Lower lobe of right lung (tissue), 2 donors: Measurements from ENCODE around the gene ANKRD42. TPM values are rescaled to one million over a fixed set of nuclear protein-coding genes. Genes with fewer than 3 reads are reported as not detected.

ENCODE experiments used
- ATAC-seq, 2 donors: fragments of 200-7000 bp; cut with Tn5 transposase; one replicate each; pipeline ENCODE4 v1.9.1; 2020 to 2022; ENCODE audit warnings: mild to moderate bottlenecking in 2 of 2, moderate library complexity in 2 of 2
- DNase-seq: peaks from one replicate; pipeline ENCODE4 v3.0.0-alpha.2; 2020
- H3K27ac ChIP-seq: fragments of 200-600 bp; one replicate; pipeline ENCODE4 v1.8.0; 2022
- H3K27me3 ChIP-seq: fragments of 200-600 bp; one replicate; pipeline ENCODE4 v1.8.0; 2022; ENCODE audit warnings: low read depth
- H3K36me3 ChIP-seq: fragments of 200-600 bp; one replicate; pipeline ENCODE4 v1.8.0; 2022; ENCODE audit warnings: mild to moderate bottlenecking
- H3K4me1 ChIP-seq: fragments of 200-600 bp; one replicate; pipeline ENCODE4 v1.8.0; 2022
- H3K4me3 ChIP-seq: fragments of 200-600 bp; one replicate; pipeline ENCODE4 v1.8.0; 2022; ENCODE audit warnings: mild to moderate bottlenecking
- H3K9me3 ChIP-seq: fragments of 200-600 bp; one replicate; pipeline ENCODE4 v1.8.0; 2022
- intact Hi-C: fragments of 100-400 bp; cut with DNase I; formaldehyde crosslinking; loops from one replicate; pipeline ENCODE4 v1.11.0; 2022
- total RNA-seq: library from RNA; stranded (reverse); fragmentation: NEBNext Ultra II Directional; extraction: Animal tissue kit (Norgen Biotek cat#: 25700); gene quantifications from one replicate; pipeline ENCODE4 v1.2.1, GENCODE V29; 2021
- TF ChIP-seq, protein P1 (sequence below): fragments of 200-600 bp; IDR thresholded peaks from one replicate; pipeline ENCODE4 v1.8.0; 2022; ENCODE audit warnings: antibody characterized with exemption, mild to moderate bottlenecking
- donor health status: DM: no; HTN: yes; CAD: no; lungs with severe emphysema.

Gene ANKRD42
- total RNA-seq, 1 donor from 2014 or later = 15.9 TPM

DNA sequence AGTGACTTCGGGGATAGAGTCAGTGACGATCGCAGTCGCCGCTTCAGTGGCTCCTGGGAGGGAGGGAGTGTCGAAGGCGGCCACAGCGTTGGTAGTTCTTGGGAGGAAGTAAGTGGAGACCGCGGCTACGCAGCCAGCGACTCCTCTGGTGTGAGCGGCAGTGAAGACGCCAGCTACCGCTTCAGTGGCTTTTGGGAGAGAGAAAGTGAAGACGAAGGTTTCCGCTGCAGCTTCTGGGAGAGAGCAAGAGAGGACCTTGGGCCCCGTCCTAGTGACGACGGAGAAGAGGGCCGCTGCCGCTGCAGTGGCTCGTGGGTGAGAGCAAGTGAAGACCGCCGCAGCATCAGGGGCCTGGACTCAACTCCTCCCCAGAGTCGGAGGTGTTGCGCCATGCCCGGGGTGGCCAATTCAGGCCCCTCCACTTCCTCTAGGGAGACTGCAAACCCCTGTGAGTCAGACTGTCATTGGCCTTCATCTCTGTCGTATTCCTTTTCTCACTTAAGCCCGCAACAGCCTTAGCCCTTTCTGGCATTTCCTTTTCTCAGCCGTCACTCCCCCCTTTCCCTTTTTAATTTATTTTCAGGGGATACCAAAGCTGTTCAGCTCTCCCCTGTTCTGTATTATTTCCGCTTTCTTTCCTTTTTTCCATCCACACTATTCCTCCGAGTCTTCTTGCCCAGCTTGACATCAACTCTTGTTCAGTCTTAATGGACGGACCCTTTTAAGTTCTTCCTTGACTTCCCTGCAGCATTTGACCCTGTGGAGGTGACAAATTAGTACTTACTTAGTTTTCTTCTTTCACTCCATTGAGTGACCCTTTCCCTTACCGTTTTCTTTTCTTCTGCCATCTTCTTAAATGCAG is 1.0 kb downstream of the ANKRD42 start:
- no peaks in the 10 kb centered on the region for H3K27me3 ChIP-seq
- DNase-seq = peak; percentile 84
- peak; percentile 83 to 89 for ATAC-seq
- H3K4me3 ChIP-seq = peak overlapping the region; percentile 85
- TF ChIP-seq, protein P1, sequence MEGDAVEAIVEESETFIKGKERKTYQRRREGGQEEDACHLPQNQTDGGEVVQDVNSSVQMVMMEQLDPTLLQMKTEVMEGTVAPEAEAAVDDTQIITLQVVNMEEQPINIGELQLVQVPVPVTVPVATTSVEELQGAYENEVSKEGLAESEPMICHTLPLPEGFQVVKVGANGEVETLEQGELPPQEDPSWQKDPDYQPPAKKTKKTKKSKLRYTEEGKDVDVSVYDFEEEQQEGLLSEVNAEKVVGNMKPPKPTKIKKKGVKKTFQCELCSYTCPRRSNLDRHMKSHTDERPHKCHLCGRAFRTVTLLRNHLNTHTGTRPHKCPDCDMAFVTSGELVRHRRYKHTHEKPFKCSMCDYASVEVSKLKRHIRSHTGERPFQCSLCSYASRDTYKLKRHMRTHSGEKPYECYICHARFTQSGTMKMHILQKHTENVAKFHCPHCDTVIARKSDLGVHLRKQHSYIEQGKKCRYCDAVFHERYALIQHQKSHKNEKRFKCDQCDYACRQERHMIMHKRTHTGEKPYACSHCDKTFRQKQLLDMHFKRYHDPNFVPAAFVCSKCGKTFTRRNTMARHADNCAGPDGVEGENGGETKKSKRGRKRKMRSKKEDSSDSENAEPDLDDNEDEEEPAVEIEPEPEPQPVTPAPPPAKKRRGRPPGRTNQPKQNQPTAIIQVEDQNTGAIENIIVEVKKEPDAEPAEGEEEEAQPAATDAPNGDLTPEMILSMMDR = no peak
- peaks cover 33% of the 10 kb centered on the region for H3K4me1 ChIP-seq
- H3K36me3 ChIP-seq = peaks cover 36% of the 10 kb centered on the region
- no peaks in the 10 kb centered on the region for H3K9me3 ChIP-seq
- H3K27ac ChIP-seq = peak overlapping the region; percentile 94
- intact Hi-C loops = loop anchor here (10.0 kb wide), 1 partner anchor 290 kb away; the partner anchor contains the start of genes DDIAS and PRCP

DNA sequence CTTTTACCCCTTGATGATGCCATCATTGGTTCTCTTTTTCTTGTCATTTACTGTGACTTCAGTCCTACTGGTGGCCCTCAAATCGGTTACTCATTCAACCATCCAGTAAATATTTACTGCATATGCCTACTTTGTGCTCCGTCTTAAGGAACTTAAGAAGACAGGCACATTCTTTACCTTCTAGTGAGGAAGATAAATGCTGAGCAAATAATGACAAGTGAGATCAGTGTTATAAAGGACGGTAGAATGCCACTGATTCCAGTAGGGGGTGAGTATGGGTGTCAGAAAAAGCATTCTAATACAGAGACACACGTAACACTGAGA is 1.6 kb downstream of the ANKRD42 start:
- TF ChIP-seq, protein P1 = no peak
- Histone ChIP-seq H3K9me3 (no peaks in the 10 kb centered on the region), H3K36me3 (peaks cover 34% of the 10 kb centered on the region), H3K27ac (peak overlapping the region; percentile 94), H3K4me1 (peaks cover 33% of the 10 kb centered on the region), H3K27me3 (no peaks in the 10 kb centered on the region), H3K4me3 (peak overlapping the region; percentile 85)
- no peak for DNase-seq
- ATAC-seq = no peak
- intact Hi-C loops = loop anchor here (10.0 kb wide), 1 partner anchor 290 kb away; the partner anchor contains the start of genes DDIAS and PRCP

DNA sequence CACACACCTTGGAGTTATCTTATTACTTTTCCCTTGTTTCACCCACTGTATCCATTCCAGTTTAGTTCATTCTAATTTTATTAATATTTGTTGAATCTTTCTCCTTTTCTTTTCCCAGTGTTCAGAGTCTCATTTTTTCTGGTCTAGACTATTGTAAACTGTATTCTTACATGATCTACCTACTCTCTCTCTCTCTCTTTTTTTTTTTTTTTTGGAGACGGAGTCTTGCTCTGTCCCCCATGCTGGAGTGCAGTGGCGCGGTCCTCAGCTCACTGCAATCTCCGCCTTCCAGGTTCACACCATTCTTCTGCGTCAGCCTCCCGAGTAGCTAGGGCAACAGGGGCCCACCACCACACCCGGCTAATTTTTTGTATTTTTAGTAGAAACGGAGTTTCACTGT is 2.1 kb downstream of the ANKRD42 start:
- H3K27me3 ChIP-seq = no peaks in the 10 kb centered on the region
- H3K36me3 ChIP-seq = peaks cover 32% of the 10 kb centered on the region
- no peak for ATAC-seq
- intact Hi-C loops = loop anchor here (10.0 kb wide), 1 partner anchor 291 kb away; the partner anchor contains the start of genes DDIAS and PRCP
- no peak overlapping the region for H3K27ac ChIP-seq
- no peaks in the 10 kb centered on the region for H3K9me3 ChIP-seq
- DNase-seq = no peak
- TF ChIP-seq, protein P1 = no peak
- H3K4me1 ChIP-seq = peaks cover 33% of the 10 kb centered on the region
- no peak overlapping the region for H3K4me3 ChIP-seq

DNA sequence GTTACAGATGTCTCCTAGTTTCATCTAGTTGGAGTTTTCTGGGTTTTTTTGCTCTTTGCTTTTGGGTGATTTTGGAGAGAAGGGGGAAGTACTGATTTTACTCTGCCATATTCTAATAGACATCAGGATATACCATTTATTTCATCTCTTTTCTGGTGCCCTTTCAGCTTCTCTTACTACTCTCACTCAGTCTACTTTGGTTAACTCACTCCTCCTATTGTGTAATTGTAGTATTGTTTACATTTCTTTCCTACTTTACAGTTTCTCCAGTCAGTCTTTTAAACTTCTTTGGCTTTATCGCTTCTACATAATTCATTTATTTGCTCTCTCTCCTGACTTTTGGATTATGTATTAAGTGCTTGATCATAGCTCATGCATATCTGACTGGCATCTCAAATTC is 6.5 kb downstream of the ANKRD42 start:
- Histone ChIP-seq H3K9me3 (no peaks in the 10 kb centered on the region), H3K27ac (no peak overlapping the region), H3K27me3 (no peaks in the 10 kb centered on the region), H3K4me3 (no peak overlapping the region), H3K4me1 (peaks cover 17% of the 10 kb centered on the region), H3K36me3 (peaks cover 20% of the 10 kb centered on the region)
- TF ChIP-seq, protein P1 = no peak
- no peak for ATAC-seq
- intact Hi-C loops = no loop called here
- no peak for DNase-seq

DNA sequence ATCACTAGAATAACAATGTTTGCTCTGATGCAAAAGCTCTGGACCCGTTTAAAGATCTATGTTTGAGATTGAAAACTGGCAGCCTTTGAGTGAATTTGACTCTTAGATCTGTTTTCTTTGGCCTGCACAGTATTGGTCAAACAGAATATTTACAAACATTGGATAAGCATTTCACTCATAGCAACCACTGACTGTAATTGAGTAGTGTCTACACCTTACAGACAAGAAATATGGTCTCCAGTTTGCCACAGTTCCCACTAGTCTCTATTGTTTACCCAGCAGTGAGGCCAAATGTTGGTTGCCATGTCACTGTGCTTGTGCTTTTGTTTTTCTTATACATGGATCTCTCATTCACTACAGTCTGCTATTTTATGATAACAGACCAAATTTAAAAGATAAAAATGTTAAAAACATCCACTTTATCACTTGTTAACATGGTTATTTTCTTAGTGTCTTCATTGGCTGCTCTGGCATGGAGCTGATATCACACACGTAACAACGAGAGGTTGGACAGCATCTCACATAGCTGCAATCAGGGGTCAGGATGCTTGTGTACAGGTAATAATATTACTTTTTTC is 12.2 kb downstream of the ANKRD42 start:
- Histone ChIP-seq H3K36me3 (peaks cover 31% of the 10 kb centered on the region), H3K4me1 (no peaks in the 10 kb centered on the region), H3K27ac (no peak overlapping the region), H3K27me3 (no peaks in the 10 kb centered on the region), H3K4me3 (no peak overlapping the region), H3K9me3 (no peaks in the 10 kb centered on the region)
- intact Hi-C loops = no loop called here
- no peak for DNase-seq
- ATAC-seq = no peak
- TF ChIP-seq, protein P1 = no peak
